Germinal center (tissue), 1 donor: ENCODE data around the gene MYO1D.

Source experiments
- DNase-seq: peaks from one replicate; pipeline ENCODE4 v3.0.0; 2012; ENCODE audit warnings: mixed read lengths, low spot score

Gene MYO1D

GRCh38 chr17:32487473-32488176, 389.3 kb downstream of the MYO1D start:
- peak; percentile 41 for DNase-seq

GRCh38 chr17:32486701-32487472, 390.0 kb downstream of the MYO1D start, which contains the start of gene CDK5R1:
CDK5R1 (plus strand) TSS chr17:32486993; CDS start chr17:32487621, 628 bp downstream.
- DNase-seq: peak; percentile 81

DNA sequence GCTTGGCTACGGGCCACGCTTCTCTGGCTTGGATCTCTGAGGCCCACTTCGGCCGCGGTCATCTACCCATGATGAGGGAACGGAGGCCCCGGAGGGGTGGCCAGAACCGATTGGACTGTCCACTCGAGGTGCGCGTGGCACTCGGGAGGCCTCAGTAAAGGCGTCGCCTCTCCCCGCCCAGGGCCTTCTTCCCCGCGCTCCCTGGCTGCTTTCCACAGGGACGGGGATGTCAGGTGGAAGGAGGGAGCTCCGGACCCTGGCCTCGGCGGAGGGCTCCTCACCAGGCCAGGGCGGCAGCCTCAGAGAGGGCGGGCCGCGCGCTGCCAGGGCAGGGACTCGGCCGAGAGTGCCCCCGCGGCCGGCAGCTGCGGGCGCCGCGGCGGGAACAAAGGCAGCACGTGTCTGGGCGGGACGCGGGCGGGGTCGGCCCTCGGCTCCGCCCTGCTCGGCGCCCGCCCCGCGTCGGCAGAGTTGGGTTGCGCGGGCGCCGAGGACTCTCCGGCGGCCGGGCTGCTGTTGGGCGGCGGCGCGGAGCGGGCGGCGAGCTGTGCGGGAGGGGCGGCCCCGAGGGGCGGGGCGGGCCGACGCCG, 390.7 kb downstream of the MYO1D start:
- DNase-seq: peak; percentile 88

DNA sequence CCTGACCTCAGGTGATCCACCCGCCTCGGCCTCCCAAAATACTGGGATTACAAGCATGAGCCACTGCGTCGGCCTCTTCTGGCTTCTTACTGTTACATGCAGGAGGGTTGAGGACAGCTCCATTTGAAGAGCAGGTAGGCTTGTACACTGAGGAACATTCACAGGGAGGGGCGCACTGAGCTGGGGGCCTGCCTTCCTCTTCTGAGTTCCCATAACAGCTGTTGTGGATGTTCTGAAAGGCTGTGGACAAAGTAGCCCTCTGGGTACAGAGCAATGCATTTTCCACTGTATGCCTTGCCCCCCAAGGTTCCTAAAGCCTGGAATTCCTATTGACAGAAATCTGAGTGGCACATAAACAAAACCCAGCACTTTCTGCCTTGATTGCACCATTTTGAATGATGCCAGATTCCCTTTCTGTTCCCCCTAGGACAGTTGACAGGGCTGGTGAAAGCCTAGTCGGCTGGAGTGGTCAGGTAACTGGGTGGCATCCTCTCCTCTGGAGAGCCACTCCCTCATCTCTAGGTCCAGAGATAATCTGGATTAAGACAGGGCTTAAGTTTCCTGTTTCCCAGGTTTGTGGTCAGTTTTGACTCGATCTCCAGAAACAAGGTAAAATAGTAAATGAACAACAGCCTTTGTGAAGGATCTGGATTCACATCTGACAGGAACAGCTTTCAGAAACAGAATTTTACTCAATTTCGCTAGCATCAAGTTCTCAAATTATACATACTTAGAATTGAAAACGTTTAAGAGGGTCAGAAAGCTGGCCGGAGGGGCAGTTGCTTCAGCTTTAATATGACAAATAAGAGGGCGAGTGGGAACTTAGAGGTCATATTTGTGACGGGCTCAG, 391.4 kb downstream of the MYO1D start:
- DNase-seq: no peak

DNA sequence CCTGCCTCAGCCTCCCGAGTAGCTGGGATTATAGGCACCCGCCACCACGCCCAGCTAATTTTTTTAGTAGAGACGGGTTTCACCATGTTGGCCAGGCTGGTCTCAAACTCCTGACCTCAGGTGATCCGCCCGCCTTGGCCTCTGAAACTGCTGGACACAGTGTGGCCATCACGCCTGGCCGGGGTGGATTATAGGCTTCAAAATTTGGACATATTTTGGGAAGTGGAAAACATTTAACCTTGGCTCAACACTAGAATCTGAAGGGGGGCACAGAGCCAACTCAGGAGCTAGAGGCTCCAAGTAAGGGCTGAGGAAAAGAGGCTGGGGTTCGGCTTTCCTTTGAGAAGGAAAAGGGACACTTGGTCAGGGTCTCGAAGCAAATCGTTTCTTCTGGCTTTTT, 392.3 kb downstream of the MYO1D start:
- no peak for DNase-seq

- no peak for DNase-seq
These were observed 392.9 kb downstream of the MYO1D start for GRCh38 chr17:32484041-32484461.

DNA sequence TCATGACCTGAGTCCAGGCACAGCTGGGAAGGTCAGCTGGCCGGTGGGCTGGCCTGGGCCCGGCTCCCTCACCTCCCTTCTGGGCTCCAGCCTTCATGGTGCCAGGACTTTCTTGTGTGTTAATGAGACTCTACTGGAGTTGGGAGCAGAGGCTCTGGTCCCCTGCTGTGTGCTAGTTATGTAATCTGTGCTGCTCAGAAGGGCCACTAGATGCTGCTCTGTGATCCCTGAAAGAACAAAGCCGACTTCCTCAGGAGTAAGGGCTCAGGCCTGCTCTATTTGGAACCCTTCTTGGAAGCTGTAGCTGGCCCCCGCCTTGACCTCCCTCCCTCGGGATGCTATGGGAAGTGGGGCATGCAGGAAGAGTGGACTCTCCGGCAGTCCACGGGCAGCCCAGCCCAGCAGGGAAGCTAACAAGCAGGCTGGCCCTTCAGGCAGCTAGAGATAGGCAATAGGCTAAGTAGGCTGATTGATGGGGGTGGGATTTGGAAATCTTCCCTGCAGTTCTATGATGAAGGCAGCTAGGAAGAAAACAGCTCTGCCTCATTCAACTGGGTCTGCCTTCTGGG, 393.4 kb downstream of the MYO1D start:
- DNase-seq: peak; percentile 79

DNA sequence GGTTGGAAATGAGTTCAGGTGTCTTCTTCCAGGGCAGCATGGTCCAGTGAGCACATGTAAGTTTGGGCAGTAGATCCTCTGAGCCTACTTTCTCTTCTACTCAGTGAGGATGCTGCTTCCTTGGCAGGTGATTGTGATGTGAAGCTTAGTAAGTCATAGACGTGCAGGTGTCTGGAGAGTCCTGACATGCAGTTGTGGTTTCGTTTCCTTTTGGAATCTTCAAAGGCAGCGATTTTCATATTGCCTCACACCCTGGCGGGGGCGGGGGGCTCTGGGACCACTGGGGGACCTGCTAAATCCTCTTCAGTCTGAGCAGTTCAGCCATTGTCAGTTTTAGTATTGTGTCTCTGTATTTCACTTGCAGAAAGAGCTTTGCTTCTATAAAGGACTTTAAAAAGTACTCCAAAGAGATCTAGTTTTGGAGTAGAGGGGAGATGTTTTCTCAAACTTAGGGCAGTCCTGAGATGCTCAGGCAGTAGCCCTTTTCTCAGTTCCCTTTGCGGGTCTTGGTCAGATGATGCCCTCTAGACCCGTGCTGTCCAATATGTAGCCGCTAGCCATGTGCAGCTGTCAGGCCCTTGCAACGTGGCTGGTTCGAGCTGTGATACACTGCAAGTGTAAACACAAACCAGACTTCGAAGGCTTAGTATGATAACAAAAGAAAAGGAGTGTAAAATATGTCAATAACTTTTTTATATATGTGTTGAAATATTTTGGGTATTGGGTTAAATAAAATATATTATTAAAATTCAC, 394.2 kb downstream of the MYO1D start:
- DNase-seq: no peak

GRCh38 chr17:32481193-32481592, 395.7 kb downstream of the MYO1D start:
- no peak for DNase-seq

DNA sequence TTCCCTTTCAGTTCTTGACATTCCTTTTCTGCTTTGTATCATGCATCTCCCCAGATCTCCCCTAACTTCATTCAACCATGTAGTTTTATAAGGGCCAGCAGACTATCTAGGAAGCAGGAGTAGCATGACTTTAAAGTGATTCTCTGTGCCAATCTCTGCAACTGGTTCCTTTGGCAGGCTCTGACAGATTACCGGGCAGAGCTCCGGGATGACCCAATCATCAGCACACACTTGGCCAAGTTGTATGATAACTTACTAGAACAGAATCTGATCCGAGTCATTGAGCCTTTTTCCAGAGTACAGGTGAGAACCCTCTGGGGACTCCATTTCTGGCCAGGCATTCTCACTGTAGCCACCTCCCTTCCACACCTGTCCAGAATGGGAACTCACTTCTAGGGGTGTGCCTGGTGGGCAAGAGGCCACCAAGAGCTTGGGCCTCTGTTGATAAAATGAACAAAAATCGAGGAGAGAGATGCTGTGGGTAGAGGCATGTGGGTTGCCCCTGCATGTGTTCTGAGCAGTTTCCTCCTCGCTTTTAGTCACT, 397.8 kb downstream of the MYO1D start:
- DNase-seq: no peak

DNA sequence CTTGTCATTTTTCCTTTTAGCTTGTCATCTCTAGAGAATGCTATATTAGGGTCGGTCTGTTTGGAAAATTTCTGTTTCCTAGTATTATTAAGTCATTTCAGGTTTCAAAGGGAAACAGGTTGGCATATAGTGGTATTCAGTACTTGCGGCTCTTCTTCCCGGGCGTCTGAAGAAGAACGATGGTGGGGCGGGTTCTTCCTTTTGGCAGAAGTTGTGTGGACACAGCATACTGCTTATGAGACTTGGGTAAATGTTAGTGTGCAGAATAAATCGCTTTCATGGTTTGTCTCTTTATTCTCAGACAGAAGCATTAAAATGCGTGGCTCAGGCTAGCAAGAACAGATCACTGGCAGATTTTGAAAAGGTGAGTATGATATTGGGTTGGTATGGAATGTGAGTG, 399.7 kb downstream of the MYO1D start:
- no peak for DNase-seq

- DNase-seq: no peak
These were observed 401.7 kb downstream of the MYO1D start for GRCh38 chr17:32475258-32475657.

- DNase-seq: no peak
These were observed 405.3 kb downstream of the MYO1D start for GRCh38 chr17:32471652-32472051.

DNA sequence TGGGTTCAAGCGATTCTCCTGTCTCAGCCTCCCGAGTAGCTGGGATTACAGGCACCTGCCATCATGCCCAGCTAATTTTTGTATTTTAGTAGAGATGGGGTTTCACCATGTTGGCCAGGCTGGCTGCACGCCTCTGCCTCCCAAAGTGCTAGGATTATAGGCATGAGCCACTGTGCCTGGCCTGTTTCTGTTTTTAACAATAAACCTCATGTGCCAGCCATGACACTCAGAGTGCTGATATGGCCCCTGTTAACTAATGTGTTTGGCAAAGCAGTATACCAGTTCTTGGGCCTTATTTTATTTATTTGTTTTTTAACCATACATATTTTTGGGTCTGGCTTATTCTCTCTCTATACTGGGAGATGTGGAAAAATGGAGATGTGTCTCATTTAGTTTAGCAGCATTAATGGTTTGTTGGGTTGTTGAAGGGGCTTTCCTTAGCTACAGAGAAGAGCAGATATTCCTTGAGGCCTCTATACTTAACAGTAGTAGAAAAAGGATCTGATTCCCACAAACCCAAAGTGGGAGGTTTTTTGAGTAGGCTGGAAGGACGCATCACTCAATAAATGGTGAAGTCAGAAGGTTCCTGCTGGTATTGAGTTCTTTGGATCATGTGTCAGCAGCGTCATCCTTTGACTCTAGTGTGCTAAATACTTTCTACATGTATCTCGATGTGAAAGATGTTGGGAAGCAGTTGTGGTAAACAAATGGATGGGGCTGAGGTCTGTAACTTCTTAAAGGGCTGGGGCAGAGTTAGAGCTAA, 406.3 kb downstream of the MYO1D start:
- DNase-seq: no peak

- no peak for DNase-seq
These were observed 409.0 kb downstream of the MYO1D start for GRCh38 chr17:32467949-32468348.

DNA sequence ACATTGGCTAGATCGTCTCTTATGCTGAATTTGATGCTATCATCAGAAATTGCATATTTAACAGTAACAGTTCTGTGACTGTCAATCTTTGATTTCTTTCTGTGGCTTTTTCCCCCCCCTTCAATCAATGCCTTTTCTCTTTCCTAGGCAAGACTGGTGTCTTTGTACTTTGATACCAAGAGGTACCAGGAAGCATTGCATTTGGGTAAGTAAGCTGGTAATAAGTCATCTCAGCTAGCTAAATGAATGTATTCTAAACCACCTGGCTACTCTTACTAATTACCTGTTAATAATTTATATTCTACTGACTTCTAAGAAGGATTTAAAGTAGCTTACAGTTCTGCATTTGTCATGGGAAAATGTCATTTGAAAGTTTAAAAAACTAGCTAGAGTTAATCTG, 412.6 kb downstream of the MYO1D start:
- no peak for DNase-seq

GRCh38 chr17:32463304-32463703, 413.6 kb downstream of the MYO1D start:
- no peak for DNase-seq

DNA sequence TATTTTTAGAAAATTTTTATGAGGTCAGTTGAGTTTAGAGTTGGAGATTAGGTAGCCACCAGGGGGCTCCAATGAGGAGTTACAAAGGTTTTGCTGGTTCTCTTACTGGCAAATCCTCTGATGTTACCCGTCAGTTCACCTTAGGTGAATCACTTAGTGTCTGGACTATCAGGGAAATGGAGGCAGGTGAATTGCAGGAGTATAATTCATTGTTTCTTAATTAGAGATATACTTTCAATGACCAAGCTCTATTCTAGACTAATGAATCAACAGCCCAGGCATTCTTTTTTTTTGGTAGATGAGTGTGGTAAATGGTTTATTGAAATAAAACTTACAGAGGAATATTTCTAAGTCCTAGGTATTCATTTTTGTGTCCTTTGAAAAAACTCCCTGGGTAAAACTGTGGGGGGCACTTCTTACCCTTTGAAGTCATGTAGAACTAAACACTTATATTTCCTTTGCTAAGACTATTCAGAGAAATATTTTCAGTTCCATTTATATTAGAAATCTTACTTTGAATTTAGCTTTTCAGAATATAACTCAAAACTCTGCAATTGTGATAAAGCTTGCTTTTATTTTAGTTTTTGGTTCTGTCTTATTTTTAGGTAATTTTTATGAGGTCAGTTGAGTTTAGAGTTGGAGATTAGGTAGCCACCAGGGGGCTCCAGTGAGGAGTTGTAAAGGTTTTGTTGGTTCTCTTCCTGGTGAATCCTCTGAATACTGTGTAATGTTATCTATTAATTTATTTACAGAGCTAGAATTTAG, 414.9 kb downstream of the MYO1D start:
- DNase-seq: peak; percentile 62

GRCh38 chr17:32461498-32461852, 415.4 kb downstream of the MYO1D start:
- DNase-seq: no peak
